LoVo (cell line): ENCODE measurements around the gene MKNK2.
A peak's percentile ranks its signal among the peaks of the same experiment; 100 is the strongest.

ENCODE experiments used
- DNase-seq: peaks from one replicate; pipeline ENCODE4 v3.0.0-alpha.2; 2016; ENCODE audit warnings: low spot score

The MKNK2 gene

GRCh38 chr19:2057484-2058469 is 6.7 kb upstream of the MKNK2 start:
- DNase-seq, result no peak

DNA sequence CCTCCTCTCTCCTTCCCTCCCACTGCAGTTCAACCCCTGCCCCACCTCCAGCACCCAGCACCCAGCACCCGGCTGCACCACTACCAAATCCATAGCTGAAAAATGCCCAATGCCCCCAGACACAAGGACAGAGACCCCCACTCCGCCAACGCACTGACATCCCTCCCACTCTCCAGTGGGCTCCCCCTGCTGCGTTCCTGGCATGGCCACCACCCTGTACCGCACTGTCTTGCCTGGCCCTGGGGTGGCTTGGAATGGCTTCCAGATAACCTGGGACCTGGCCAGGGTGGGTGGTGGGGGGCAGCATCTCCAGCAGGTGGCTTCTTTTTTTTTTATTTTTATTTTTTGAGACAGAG is 5.8 kb upstream of the MKNK2 start:
- DNase-seq, result no peak

GRCh38 chr19:2055931-2056836 is 5.1 kb upstream of the MKNK2 start:
- DNase-seq, result no peak

DNA sequence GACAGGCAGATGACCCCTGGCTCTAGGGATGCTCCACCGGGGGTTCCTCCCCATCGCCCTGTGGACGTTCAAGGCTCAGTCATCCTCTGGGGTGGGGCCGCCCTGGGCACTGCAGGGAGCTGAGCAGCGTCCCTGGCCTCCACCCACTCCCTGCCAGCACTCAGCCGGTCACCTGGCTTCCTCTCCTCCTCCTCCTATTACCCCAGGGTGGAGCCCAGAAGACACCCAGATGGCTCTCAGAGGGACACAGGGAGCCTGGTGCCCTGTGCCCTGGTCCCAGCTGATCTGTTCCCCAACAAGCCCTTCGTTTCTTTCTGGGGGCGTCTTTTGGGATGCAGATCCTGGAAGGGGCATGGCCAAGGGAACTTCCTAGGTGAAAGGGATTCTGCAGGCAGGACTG is 3.7 kb upstream of the MKNK2 start:
- no peak for DNase-seq

DNA sequence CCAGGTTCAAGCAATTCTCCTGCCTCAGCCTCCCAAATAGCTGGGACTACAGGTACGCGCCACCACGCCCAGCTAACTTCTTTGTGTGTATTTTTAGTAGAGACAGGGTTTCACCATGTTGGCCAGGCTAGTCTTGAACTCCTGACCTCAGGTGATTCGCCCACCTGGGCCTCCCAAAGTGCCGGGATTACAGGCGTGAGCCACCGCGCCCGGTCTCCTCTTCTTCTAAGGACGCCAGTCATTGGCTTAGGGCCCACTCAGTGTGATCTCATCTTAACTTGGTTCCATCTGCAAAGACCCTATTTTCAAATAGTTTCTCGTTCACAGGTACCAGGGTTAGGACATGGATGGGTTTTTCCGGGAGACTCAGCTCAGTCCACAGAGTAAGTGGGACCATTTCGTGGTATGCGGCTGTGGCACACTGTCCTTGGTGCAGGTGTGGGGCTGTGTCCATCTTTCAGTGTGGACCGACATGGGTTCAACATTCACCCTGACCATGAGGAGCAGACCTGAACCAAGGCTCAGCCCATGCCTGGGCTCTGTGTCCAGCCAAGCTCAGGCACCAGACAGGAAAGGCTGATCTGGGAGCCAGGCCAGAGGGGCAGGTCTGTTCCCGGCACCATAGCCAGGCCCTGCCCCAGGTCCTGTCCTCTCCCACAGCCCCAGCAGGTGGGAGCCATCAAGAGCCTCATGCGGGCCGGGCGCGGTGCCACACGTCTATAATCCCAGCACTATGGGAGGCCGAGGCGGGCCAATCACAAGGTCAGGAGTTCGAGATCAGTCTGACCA is 2.8 kb upstream of the MKNK2 start:
- no peak for DNase-seq

GRCh38 chr19:2051773-2052704 is 995 bp upstream of the MKNK2 start:
- no peak for DNase-seq

GRCh38 chr19:2050349-2050990 is 574 bp downstream of the MKNK2 start:
- DNase-seq, result no peak

DNA sequence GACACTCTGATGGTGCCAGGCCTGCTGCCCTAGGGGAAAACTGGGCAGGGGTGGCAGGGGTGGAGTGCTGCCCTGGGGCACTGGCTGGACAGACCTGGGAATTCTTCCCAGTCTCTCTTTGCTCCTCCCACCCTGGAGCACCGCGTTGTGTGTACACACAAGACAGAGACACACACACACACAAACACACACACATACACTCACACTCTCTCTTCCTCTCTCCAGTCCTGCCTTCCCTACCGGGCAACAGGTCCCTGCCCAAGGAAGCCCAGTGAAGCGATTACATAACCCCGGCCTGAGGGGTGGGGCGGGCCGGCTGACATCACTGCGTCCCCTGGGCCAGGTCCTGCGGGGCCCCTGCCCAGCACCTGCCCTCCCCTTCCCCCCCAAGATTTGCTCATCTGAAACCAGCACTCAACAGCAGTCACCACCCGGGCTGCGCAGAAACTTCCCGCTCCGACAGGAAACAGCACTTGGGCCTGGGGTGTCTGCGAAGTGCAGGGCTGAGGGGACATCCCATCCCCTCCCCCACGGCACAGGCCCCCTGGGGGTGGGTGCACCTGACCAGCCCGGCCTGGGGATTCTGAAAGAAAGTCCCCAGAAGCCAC is 1.2 kb downstream of the MKNK2 start:
- peak; percentile 45 for DNase-seq

DNA sequence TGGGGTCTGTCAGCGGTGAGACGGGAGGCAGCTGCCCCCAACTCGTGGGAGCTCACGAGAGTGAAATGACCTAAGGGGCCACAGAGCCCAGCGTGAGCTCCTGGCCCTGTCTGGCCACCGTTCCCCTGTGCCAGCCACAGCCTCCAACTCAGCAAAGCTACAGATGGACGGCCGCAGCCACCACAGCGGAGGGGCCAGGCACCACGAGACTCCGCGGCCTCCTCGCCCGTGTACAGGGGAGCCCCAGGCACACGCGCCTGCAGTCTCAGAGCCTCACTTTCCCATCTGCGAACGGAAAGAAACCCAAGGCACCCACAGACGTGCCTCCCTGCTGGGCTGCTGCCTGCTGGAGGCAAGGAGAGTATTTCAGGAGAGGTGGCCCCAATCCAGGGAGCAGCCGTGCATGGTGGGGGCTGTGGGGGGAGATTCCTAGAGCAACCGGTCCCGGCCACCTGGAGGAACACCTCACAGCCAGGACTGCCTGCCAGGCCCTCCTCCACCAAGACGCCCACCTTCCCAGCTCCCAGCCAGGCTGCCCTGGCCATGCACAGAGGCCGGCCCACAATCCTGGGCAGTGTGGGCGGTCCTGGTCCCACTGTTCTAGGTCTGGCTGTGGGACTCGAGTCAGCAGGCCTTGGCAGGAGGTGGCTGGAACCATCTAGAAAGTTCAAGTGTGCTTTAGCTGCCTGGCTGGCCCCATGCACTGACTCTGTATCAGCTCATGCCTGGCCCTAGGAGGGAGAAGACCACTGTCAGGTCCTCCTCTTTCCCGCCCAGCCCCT is 1.9 kb downstream of the MKNK2 start:
- DNase-seq, result no peak

DNA sequence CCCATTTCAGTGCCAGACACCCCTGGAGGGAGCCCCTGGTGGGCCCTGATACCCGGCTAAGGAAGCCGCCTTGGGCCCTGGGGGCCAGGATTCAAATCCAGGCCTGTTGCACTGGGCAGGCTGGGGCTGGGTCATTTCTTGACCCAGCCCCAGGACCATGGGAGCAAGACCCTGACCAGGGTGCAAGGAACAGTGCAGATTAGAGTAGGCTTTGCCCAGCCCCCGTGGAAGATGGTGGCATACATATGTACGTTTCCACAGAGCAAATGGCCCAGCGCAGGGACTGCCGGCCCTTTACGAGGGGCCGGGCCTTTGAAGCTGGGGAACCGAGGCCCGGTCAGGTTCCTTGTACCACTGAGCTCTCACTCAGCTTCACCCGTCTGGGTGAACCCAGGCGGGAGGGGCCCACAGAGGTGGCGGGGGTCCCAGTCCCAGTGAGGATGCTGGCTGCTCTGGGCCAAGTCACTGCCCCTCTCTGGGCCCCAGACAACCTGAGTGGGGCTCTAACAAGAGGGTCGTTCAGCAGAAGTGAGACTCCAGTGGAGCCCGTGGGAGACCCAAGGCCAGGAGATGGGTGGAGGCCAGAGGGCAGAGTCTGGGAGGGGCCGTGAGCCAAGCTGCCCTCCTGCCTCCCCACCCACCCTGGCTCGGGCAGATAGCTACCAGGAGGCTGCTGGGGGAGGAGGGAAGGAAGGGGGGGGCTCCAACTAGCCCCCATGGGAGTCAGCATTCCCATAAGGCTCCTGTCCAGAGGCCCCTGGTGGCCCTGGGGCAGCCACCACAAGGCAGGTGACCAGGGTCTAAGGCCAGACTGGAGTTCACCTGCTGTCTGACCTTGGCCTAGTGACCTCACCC is 2.7 kb downstream of the MKNK2 start:
- no peak for DNase-seq

- peak; percentile 58 for DNase-seq
Measured at GRCh38 chr19:2047449-2048103, 3.5 kb downstream of the MKNK2 start.

DNA sequence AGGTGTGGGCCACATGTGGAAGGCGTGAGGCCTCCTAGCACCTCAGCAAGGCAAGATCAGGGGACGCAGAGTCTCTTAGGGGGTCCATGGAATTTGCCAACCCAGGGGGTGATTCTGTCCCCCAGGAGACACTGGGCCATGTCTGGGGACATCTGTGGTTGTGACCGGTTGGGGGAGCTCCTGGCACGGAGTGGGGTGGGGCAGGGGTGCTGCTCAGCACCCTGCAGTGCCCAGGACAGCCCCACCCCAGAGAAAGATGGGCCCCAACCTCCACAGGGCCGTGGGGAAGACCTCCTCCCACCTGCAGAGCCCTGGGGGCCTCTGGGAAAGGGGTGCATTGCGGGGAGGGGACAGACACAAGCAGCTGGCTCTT is 4.0 kb downstream of the MKNK2 start:
- no peak for DNase-seq

DNA sequence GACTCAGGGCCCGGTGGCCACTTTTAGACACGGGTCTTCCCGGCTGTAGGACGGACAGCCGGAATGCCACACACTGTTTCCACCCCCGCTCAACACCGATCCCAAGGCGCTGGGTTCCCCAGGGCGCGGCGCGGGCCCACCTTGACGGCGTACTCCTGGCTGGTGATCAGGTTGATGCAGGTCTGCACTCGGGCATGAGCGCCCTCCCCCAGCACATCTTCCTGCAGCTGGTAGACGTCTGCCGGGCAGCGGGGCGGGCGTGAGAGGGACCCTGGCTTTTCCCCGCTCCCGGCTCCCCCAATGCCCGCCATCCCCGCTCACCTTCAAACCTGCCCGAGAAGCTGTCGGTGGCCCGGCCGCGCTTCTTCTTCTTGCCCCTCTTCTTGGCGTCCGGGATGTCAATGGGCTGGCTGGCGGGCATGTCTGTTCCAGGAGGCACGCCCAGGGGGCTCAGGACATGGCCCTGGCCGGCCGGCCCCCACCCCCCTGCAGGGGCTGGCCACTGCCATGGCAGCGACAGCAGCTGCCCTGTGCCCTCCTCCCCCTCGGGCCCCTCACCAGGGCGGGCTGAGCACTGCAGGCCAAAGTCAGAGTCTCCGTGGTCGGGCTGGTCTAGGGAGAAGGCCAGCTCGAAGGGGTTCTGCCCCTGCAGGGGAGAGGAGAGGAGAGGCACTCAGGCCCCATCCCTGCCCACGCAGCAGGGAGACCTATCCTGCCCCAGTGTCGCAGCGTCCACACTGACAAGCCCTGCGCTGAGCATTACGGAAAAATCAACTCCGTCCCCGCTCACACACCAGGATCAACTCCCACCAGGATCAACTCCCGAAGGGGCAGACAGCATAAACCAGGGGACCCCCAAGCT is 4.8 kb downstream of the MKNK2 start:
- DNase-seq, result no peak

GRCh38 chr19:2045501-2046045 is 5.5 kb downstream of the MKNK2 start:
- no peak for DNase-seq

DNA sequence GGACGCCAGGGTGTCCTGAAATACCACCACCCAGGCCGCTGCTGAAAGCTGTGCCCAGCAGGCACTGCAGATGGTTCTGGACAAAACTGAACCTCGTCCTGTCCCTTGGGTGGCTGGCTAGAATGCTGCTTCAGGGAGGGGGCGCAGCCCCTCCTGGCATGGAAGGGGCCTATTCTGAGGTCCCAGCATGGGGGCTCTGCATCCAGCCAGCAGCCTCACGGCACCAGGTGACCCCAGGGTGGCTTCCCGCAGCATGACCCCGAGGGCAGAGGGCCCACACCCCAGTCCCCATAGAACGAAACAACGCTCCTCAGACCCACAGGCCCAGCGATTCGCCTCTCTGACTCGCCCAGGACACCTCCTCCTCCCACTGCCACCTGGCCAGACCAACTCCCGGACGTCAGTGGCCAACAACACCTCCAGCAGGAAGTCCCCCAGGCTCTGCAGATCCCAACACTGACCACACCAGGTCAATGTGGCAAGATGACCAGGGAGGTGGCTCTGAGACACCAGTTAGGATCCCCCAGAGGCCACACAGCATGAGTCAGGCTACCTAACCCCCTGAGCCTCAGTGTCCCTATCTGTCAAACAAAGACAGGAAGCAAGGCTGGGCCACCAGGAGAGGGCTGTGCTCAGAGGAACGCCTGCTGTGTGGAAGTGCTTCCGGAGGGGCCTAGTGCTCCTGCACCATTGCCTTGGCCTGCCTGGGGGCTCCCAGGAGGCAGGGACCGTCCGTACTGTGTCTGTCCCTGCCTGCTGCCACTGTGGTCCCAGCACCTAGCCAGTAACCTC is 6.1 kb downstream of the MKNK2 start:
- no peak for DNase-seq
